Colonic mucosa (tissue), 4 donors: ENCODE data around the gene COL24A1. TPM values are rescaled to one million over a fixed set of nuclear protein-coding genes. Genes with fewer than 3 reads are reported as not detected.

ENCODE experiments used
- DNase-seq: peaks from one replicate; pipeline ENCODE4 v3.0.0-alpha.2; 2020
- H3K27ac ChIP-seq: fragments of 200-600 bp; one replicate; pipeline ENCODE4 v1.8.0; 2021
- H3K27me3 ChIP-seq: fragments of 200-600 bp; one replicate; pipeline ENCODE4 v1.8.0; 2021
- H3K36me3 ChIP-seq: fragments of 200-600 bp; one replicate; pipeline ENCODE4 v1.8.0; 2021
- H3K4me1 ChIP-seq: fragments of 200-600 bp; one replicate; pipeline ENCODE4 v1.8.0; 2021; ENCODE audit warnings: mild to moderate bottlenecking
- H3K4me3 ChIP-seq: fragments of 200-600 bp; one replicate; pipeline ENCODE4 v1.8.0; 2021
- H3K9ac ChIP-seq, 2 donors: one replicate each; pipeline ENCODE4 v1.7.0; 2013; ENCODE audit warnings: control low read depth in 2 of 2, low read depth in 2 of 2, low read length in 2 of 2
- H3K9me3 ChIP-seq: fragments of 200-600 bp; one replicate; pipeline ENCODE4 v1.8.0; 2021
- intact Hi-C: fragments of 100-400 bp; cut with DNase I; formaldehyde crosslinking; loops from one replicate; pipeline ENCODE4 v1.14.1; 2022
- total RNA-seq, 2 donors: library from RNA; stranded (reverse); fragmentation: NEBNext Ultra II Directional in 1 of 2; extraction: Animal tissue kit (Norgen Biotek cat#: 25700) in 1 of 2; gene quantifications; one replicate each; pipeline ENCODE4 v1.2.1, GENCODE V29; 2021
- TF ChIP-seq, protein P1 (sequence below): fragments of 200-600 bp; IDR thresholded peaks from one replicate; pipeline ENCODE4 v1.8.0; 2022; ENCODE audit warnings: antibody characterized with exemption, mild to moderate bottlenecking
- donor health status: healthy.
- donor health status: DM: no; HTN: no; CAD: no.
- donor health status: DM: no; HTN: no; CAD: no.

COL24A1 gene
- total RNA-seq, 2 donors from 2014 or later: 0.02 to 0.40 TPM

DNA sequence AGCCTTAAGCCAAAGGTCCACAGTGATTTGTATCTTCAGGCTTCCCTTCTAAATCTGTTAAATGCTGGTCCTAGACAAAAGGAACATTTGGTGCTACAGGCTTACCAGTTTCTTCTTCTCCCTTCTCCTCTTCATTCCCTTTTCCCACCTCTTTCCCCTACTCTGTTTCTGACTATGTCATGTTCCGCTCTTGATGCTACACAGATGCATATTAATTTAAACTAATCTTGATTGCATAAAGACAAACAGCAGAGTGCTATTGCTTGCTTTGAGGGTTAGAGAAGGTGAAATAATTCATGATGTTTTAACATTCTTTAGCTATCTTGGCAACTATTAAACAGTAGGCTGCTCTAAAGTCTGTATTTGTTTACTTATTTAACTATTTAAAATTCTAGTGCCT is 34.3 kb upstream of the COL24A1 start:
- Histone ChIP-seq H3K27ac (no peak overlapping the region), H3K4me3 (no peak overlapping the region), H3K4me1 (no peaks in the 10 kb centered on the region), H3K36me3 (no peaks in the 10 kb centered on the region), H3K9me3 (no peaks in the 10 kb centered on the region), H3K27me3 (no peaks in the 10 kb centered on the region), H3K9ac (no peak overlapping the region)
- no peak for DNase-seq
- intact Hi-C loops: no loop called here
- TF ChIP-seq, protein P1, sequence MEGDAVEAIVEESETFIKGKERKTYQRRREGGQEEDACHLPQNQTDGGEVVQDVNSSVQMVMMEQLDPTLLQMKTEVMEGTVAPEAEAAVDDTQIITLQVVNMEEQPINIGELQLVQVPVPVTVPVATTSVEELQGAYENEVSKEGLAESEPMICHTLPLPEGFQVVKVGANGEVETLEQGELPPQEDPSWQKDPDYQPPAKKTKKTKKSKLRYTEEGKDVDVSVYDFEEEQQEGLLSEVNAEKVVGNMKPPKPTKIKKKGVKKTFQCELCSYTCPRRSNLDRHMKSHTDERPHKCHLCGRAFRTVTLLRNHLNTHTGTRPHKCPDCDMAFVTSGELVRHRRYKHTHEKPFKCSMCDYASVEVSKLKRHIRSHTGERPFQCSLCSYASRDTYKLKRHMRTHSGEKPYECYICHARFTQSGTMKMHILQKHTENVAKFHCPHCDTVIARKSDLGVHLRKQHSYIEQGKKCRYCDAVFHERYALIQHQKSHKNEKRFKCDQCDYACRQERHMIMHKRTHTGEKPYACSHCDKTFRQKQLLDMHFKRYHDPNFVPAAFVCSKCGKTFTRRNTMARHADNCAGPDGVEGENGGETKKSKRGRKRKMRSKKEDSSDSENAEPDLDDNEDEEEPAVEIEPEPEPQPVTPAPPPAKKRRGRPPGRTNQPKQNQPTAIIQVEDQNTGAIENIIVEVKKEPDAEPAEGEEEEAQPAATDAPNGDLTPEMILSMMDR: no peak

DNA sequence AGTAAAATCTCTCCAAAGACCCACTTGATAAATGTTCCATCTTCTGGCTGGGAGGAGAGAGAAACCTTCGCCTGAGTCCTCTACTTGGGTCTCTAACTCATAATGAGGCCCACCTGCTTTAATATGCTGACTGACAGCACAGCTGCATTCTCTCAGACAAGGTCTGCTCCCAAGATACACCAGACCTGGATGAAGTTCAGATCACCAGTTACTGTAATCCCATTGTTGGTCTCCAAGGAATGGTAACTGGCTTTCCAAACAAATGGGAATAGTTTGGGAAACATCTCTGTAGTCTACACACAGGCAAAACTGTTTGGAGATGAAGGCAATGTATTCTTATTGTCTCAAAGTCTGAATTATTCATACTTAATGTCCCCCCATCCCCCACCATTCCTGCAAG is 27.9 kb upstream of the COL24A1 start:
- no peak overlapping the region for H3K9ac ChIP-seq
- intact Hi-C loops: no loop called here
- no peak overlapping the region for H3K27ac ChIP-seq
- H3K4me3 ChIP-seq: no peak overlapping the region
- no peak for DNase-seq
- H3K36me3 ChIP-seq: no peaks in the 10 kb centered on the region
- TF ChIP-seq, protein P1: no peak
- no peaks in the 10 kb centered on the region for H3K27me3 ChIP-seq
- H3K4me1 ChIP-seq: no peaks in the 10 kb centered on the region
- H3K9me3 ChIP-seq: no peaks in the 10 kb centered on the region

GRCh38 chr1:86183810-86184209 is 27.2 kb upstream of the COL24A1 start:
- no peak for DNase-seq
- Histone ChIP-seq H3K36me3 (no peaks in the 10 kb centered on the region), H3K27me3 (no peaks in the 10 kb centered on the region), H3K4me1 (no peaks in the 10 kb centered on the region), H3K4me3 (no peak overlapping the region), H3K9me3 (no peaks in the 10 kb centered on the region), H3K27ac (no peak overlapping the region), H3K9ac (no peak overlapping the region)
- intact Hi-C loops: no loop called here
- TF ChIP-seq, protein P1: no peak

GRCh38 chr1:86176226-86176625 is 19.7 kb upstream of the COL24A1 start:
- TF ChIP-seq, protein P1: no peak
- intact Hi-C loops: no loop called here
- no peak for DNase-seq
- Histone ChIP-seq H3K36me3 (no peaks in the 10 kb centered on the region), H3K4me3 (no peak overlapping the region), H3K27ac (no peak overlapping the region), H3K27me3 (no peaks in the 10 kb centered on the region), H3K4me1 (no peaks in the 10 kb centered on the region), H3K9me3 (no peaks in the 10 kb centered on the region), H3K9ac (no peak overlapping the region)

- no peaks in the 10 kb centered on the region for H3K27me3 ChIP-seq
- no peak for DNase-seq
- no peak overlapping the region for H3K9ac ChIP-seq
- no peak overlapping the region for H3K27ac ChIP-seq
- intact Hi-C loops: no loop called here
- no peaks in the 10 kb centered on the region for H3K36me3 ChIP-seq
- TF ChIP-seq, protein P1: no peak
- no peaks in the 10 kb centered on the region for H3K4me1 ChIP-seq
- no peak overlapping the region for H3K4me3 ChIP-seq
- no peaks in the 10 kb centered on the region for H3K9me3 ChIP-seq
Measured at GRCh38 chr1:86175756-86176155, 19.2 kb upstream of the COL24A1 start.

GRCh38 chr1:86169625-86170024 is 13.1 kb upstream of the COL24A1 start:
- Histone ChIP-seq H3K4me1 (no peaks in the 10 kb centered on the region), H3K27me3 (no peaks in the 10 kb centered on the region), H3K36me3 (no peaks in the 10 kb centered on the region), H3K9ac (no peak overlapping the region), H3K4me3 (no peak overlapping the region), H3K9me3 (no peaks in the 10 kb centered on the region), H3K27ac (no peak overlapping the region)
- intact Hi-C loops: no loop called here
- no peak for DNase-seq
- TF ChIP-seq, protein P1: no peak
